K562 (cell line): ENCODE measurements around the gene NXPH4. TPM values are rescaled to one million over a fixed set of nuclear protein-coding genes. Genes with fewer than 3 reads are reported as not detected.
A peak's percentile ranks its signal among the peaks of the same experiment; 100 is the strongest.

Experiments used
- BMI1 ChIP-seq: fragments of 150-350 bp; IDR thresholded peaks from 2 replicates; pipeline ENCODE4 v1.6.1; 2014; ENCODE audit warnings: low read length
- CLOCK ChIP-seq: fragments of 250-450 bp; sonication (Bioruptor Pico); IDR thresholded peaks from 2 replicates; pipeline ENCODE4 v1.4.0; 2020; ENCODE audit warnings: mild to moderate bottlenecking, moderate library complexity, borderline replicate concordance
- CREB3 ChIP-seq: fragments of 450-650 bp; conservative IDR thresholded peaks from 2 replicates; pipeline ENCODE4 v1.6.1; 2016; ENCODE audit warnings: missing genetic modification characterization, low read depth, mild to moderate bottlenecking, missing compliant biosample characterization, moderate library complexity
- E2F3 ChIP-seq: fragments of 250-450 bp; sonication (Bioruptor Pico); IDR thresholded peaks from 2 replicates; pipeline ENCODE4 v1.4.0; 2020; ENCODE audit warnings: mild to moderate bottlenecking
- ESRRB ChIP-seq: fragments of 250-450 bp; sonication (Bioruptor Pico); IDR thresholded peaks from 2 replicates; pipeline ENCODE4 v1.5.0; 2020; ENCODE audit warnings: mild to moderate bottlenecking, moderate library complexity, borderline replicate concordance
- FOXJ2 ChIP-seq: fragments of 200-800 bp; sonication (Bioruptor generic); IDR thresholded peaks from 2 replicates; pipeline ENCODE4 v1.6.1; 2016; ENCODE audit warnings: missing genetic modification characterization, missing compliant biosample characterization
- HDGF ChIP-seq: fragments of 450-650 bp; IDR thresholded peaks from 2 replicates; pipeline ENCODE4 v1.6.1; 2016
- MAFK ChIP-seq: IDR thresholded peaks from 2 replicates; pipeline ENCODE4 v1.6.1; 2011; ENCODE audit warnings: low read length, improper control_type of control experiment
- NCOA2 ChIP-seq, 2 experiments: fragments of 450-650 bp; IDR thresholded peaks; 2 replicates each; pipeline ENCODE4 v1.6.1; 2018; ENCODE audit warnings: mild to moderate bottlenecking in 2 of 2, moderate library complexity in 1 of 2; ENCODE audit not compliant: partially characterized antibody in 2 of 2
- NFIC ChIP-seq: fragments of 450-650 bp; IDR thresholded peaks from 2 replicates; pipeline ENCODE4 v1.6.1; 2017; ENCODE audit warnings: mild to moderate bottlenecking, inconsistent platforms
- NR3C1 ChIP-seq: sonication (generic); formaldehyde crosslinking; IDR thresholded peaks from 2 replicates; pipeline ENCODE4 v1.8.1; 2022; ENCODE audit warnings: missing genetic modification reagents
- POLR3A ChIP-seq: IDR thresholded peaks from 2 replicates; pipeline ENCODE4 v1.6.1; 2011; ENCODE audit warnings: borderline replicate concordance, mild to moderate bottlenecking, moderate library complexity; ENCODE audit not compliant: insufficient read length, insufficient read depth; ENCODE audit errors: extremely low read depth
- PTBP1 ChIP-seq: fragments of 200-400 bp; formaldehyde crosslinking; IDR thresholded peaks from 2 replicates; pipeline ENCODE4 v1.6.1; 2017; ENCODE audit warnings: low read depth, low read length
- SMAD4 ChIP-seq: fragments of 250-450 bp; sonication (Bioruptor Pico); conservative IDR thresholded peaks from 2 replicates; pipeline ENCODE4 v1.8.0; 2021; ENCODE audit warnings: inconsistent platforms, mild to moderate bottlenecking, moderate library complexity
- TARDBP ChIP-seq: fragments of 450-650 bp; IDR thresholded peaks from 2 replicates; pipeline ENCODE4 v1.6.1; 2016
- TEAD2 ChIP-seq: fragments of 450-650 bp; IDR thresholded peaks from 2 replicates; pipeline ENCODE4 v1.6.1; 2016; ENCODE audit warnings: missing genetic modification characterization, control low read depth, missing compliant biosample characterization
- THRB ChIP-seq: fragments of 450-650 bp; formaldehyde crosslinking; conservative IDR thresholded peaks from 2 replicates; pipeline ENCODE4 v1.4.0; 2022; ENCODE audit warnings: mild to moderate bottlenecking, missing genetic modification characterization
- TRIM24 ChIP-seq, 2 experiments: fragments of 450-650 bp; IDR thresholded peaks; 2 replicates each; pipeline ENCODE4 v1.6.1; 2016
- U2AF2 ChIP-seq: fragments of 200-400 bp; formaldehyde crosslinking; optimal IDR thresholded peaks from 2 replicates; pipeline ENCODE3; 2017; ENCODE audit warnings: low read depth, mild to moderate bottlenecking, low read length
- ZBTB26 ChIP-seq: fragments of 450-650 bp; formaldehyde crosslinking; IDR thresholded peaks from 2 replicates; pipeline ENCODE4 v1.4.0; 2022; ENCODE audit warnings: missing genetic modification characterization
- ZBTB8A ChIP-seq: fragments of 450-650 bp; IDR thresholded peaks from 2 replicates; pipeline ENCODE4 v1.6.1; 2018; ENCODE audit warnings: mild to moderate bottlenecking, moderate library complexity; ENCODE audit not compliant: partially characterized antibody
- ZKSCAN3 ChIP-seq: fragments of 250-450 bp; sonication (Bioruptor Pico); IDR thresholded peaks from 2 replicates; pipeline ENCODE4 v1.4.0; 2020
- ZNF197 ChIP-seq: fragments of 200-800 bp; sonication (Bioruptor generic); IDR thresholded peaks from 2 replicates; pipeline ENCODE4 v1.6.1; 2016; ENCODE audit warnings: low read depth, missing genetic modification characterization, missing compliant biosample characterization
- ZNF583 ChIP-seq: fragments of 250-450 bp; sonication (Bioruptor Pico); IDR thresholded peaks from 2 replicates; pipeline ENCODE4 v1.4.0; 2020
- ZNF780A ChIP-seq: fragments of 250-450 bp; sonication (Bioruptor Pico); IDR thresholded peaks from 2 replicates; pipeline ENCODE4 v1.5.0; 2021; ENCODE audit warnings: mild to moderate bottlenecking
- polyA plus RNA-seq, 8 experiments: library from polyadenylated mRNA; depleted of rRNA in 4 of 8; stranded (reverse) in 5 of 8; unstranded in 3 of 8; fragments of >200 nt; fragmentation: Nextera tagmentation in 2 of 8; fragmentation: Illumina TruSeq in 1 of 8; extraction: Ambion mirVana in 2 of 8; extraction: Trizol in 1 of 8; gene quantifications; 2 replicates each; pipeline versions ENCODE4 v1.2.1 to v1.2.3, GENCODE V29; 2011 to 2014; ENCODE audit warnings: inconsistent platforms in 1 of 8, missing spikeins in 1 of 8
- total RNA-seq, 7 experiments: library from RNA; depleted of rRNA in 6 of 7; stranded (reverse); fragments of >200 nt in 6 of 7; fragmentation: Illumina TruSeq in 2 of 7; extraction: Trizol in 2 of 7; gene quantifications; 2 replicates each; pipeline versions ENCODE4 v1.2.1 to v1.2.3, GENCODE V29; 2011 to 2021; ENCODE audit warnings: low replicate concordance in 1 of 7

The NXPH4 gene
- total and polyA plus RNA-seq, 9 of the 15 experiments (the other 6 are each of a cell fraction or from before 2014, with no cell fraction given) = 0.49 to 2.7 (median 1.1) TPM; not detected in 4

- TF ChIP-seq ESRRB (CRISPR knock-in tag) (no peak), ZBTB8A (no peak), HDGF (no peak), THRB (CRISPR knock-in tag) (no peak), TEAD2 (tag) (no peak), ZBTB26 (no peak), TRIM24 (IDR thresholded peaks at IDR 0.05) (no peak), FOXJ2 (tag) (no peak), TARDBP (no peak; the same call in 1 of the 2 replicates), BMI1 (no peak), PTBP1 (no peak), CREB3 (tag) (no peak), POLR3A (no peak), ZKSCAN3 (CRISPR knock-in tag) (no peak), SMAD4 (CRISPR knock-in tag) (peak; percentile 32; the same call in 1 of the 2 replicates), ZNF197 (CRISPR knock-in tag) (no peak), ZNF780A (CRISPR knock-in tag) (no peak), CLOCK (no peak), NFIC (peak; percentile 28), E2F3 (CRISPR knock-in tag) (0 out of 2 replicates have a peak, but pooled peaks have one; percentile 15), NCOA2 (IDR thresholded peaks at IDR 0.05; ENCODE audit: partially characterized antibody in 2 of 2) (no peak), ZNF583 (CRISPR knock-in tag) (no peak), MAFK (no peak), U2AF2 (no peak), NR3C1 (CRISPR knock-in tag) (no peak)
These were observed 13.2 kb downstream of the NXPH4 start, which contains the start of gene SHMT2 (continued) for GRCh38 chr12:57229634-57230380.
